ENCODE results near the gene NCOR1. TPM values are rescaled to one million over a fixed set of nuclear protein-coding genes. Genes with fewer than 3 reads are reported as not detected.

Gene NCOR1
- total and polyA plus RNA-seq, 2 of the 8 experiments (the other 6 are each of a cell fraction or from before 2014, with no cell fraction given), result 65.4 to 142 TPM

- Histone ChIP-seq H3K4ac (replicated peaks; ENCODE audit: insufficient read length, low read depth, low read length) (no peak overlapping the region), H3K14ac (ENCODE audit: insufficient read length) (no peak overlapping the region), H2AK5ac (ENCODE audit: low read depth, low read length) (no peak overlapping the region), H2BK12ac (ENCODE audit: low read depth, low read length) (no peak overlapping the region), H2BK20ac (ENCODE audit: low read length) (no peak overlapping the region), H3K27ac (ENCODE audit: low read depth, low read length) (no peak overlapping the region), H3K79me2 (ENCODE audit: control insufficient read depth in 1 of 2, insufficient read depth in 2 of 2, low read length in 2 of 2) (no peaks in the 10 kb centered on the region), H3K4me2 (ENCODE audit: insufficient read depth in 1 of 2, low read depth in 2 of 2, low read length in 2 of 2) (no peak overlapping the region), H3K56ac (replicated peaks; ENCODE audit: insufficient read length, low read depth, low read length) (no peak overlapping the region), H4K5ac (ENCODE audit: insufficient read length, low read depth, low read length) (no peak overlapping the region), H2AFZ (ENCODE audit: low read length) (no peak overlapping the region), H3K4me1 (replicated peaks in 1 of 4; ENCODE audit: control insufficient read depth in 3 of 4, insufficient read depth in 4 of 4, low read length in 3 of 4) (no peaks in the 10 kb centered on the region), H4K20me1 (replicated peaks in 1 of 2; ENCODE audit: control insufficient read depth in 1 of 2, insufficient read depth in 2 of 2, low read length in 2 of 2) (no peaks in the 10 kb centered on the region), H4K91ac (replicated peaks; ENCODE audit: insufficient read length, low read length) (no peak overlapping the region), H3K36me3 (ENCODE audit: control insufficient read depth in 2 of 4, insufficient read depth in 4 of 4, low read length in 3 of 4) (peaks cover 3 to 57% (median 34%) of the 10 kb centered on the region in 4 experiments; a peak in 7 of 8 replicates), H3K27me3 (replicated peaks in 1 of 4; ENCODE audit: control insufficient read depth in 3 of 4, extremely low read depth in 1 of 4, insufficient read depth in 3 of 4, low read length in 3 of 4) (no peaks in the 10 kb centered on the region), H3K18ac (ENCODE audit: extremely low read depth, low read length) (no peak overlapping the region), H3K23me2 (ENCODE audit: low read depth, low read length) (no peaks in the 10 kb centered on the region), H3K4me3 (ENCODE audit: extremely low read depth in 1 of 4, insufficient read depth in 2 of 4, low read depth in 3 of 4, low read length in 4 of 4) (no peak overlapping the region), H3K9ac (replicated peaks in 1 of 4; ENCODE audit: extremely low read depth in 1 of 4, low read depth in 3 of 4, low read length in 3 of 4) (no peak overlapping the region), H2BK5ac (ENCODE audit: low read depth, low read length) (no peak overlapping the region), H3K79me1 (ENCODE audit: low read depth, low read length) (no peaks in the 10 kb centered on the region; the same call in 1 of the 2 replicates), H3K9me3 (ENCODE audit: insufficient read depth in 2 of 2, low read depth in 1 of 2, low read length in 1 of 2) (no peaks in the 10 kb centered on the region), H4K8ac (ENCODE audit: extremely low read depth, insufficient read depth, low read length) (no peak overlapping the region), H2BK120ac (replicated peaks; ENCODE audit: low read depth, low read length) (no peak overlapping the region), H2BK15ac (ENCODE audit: low read length) (no peak overlapping the region), H3K23ac (ENCODE audit: insufficient read length) (no peak overlapping the region)
- FAIRE-seq (no peak), DNase-seq (ENCODE audit: low read depth in 1 of 2, low spot score in 2 of 2) (no peak)
- POLR2A ChIA-PET (ENCODE audit: partially characterized antibody), result no interaction called here
- TF ChIP-seq BCL11A (IDR thresholded peaks at IDR 0.05; ENCODE audit: low read depth in 2 of 2, low read length in 2 of 2) (no peak), JUN (IDR thresholded peaks at IDR 0.05; ENCODE audit: low read depth, low read length) (no peak), POU5F1 (IDR thresholded peaks at IDR 0.05; ENCODE audit: low read depth, low read length) (no peak), TAF7 (optimal IDR thresholded peaks at IDR 0.05; ENCODE audit: borderline replicate concordance, low read depth, low read length) (no peak), NRF1 (IDR thresholded peaks at IDR 0.05; ENCODE audit: low read depth, low read length) (no peak), RNF2 (IDR thresholded peaks at IDR 0.05; ENCODE audit: borderline replicate concordance, low read depth, low read length, missing control alignments, poor library complexity, severe bottlenecking) (no peak), SIX5 (IDR thresholded peaks at IDR 0.05; ENCODE audit: low read depth, low read length) (no peak), HDAC6 (IDR thresholded peaks at IDR 0.05; ENCODE audit: low read depth, low read length) (no peak)
- WGBS, 2 experiments (ENCODE audit: extremely low coverage in 1 of 2, insufficient coverage in 1 of 2, insufficient read length in 1 of 2, insufficient replicate concordance in 2 of 2, low coverage in 1 of 2, low lambda C conversion rate in 2 of 2, missing lambda C conversion rate in 1 of 2), result 97% methylated on average over 1 of the region's 1 CpG; no CpG with 5 or more reads in 1 of the 2 experiments
- CTCF ChIA-PET (ENCODE audit: partially characterized antibody), result no interaction called here
Measured at GRCh38 chr17:16072031-16072430, 143.3 kb downstream of the NCOR1 start.
